ENCODE results near the gene RNF32.
A peak's percentile ranks its signal among the peaks of the same experiment; 100 is the strongest.
"Not testable (repeated sequence)": the region's sequence is repeated elsewhere in the genome, so short reads cannot be mapped to it uniquely, and the experiment has no call there.

Gene RNF32

DNA sequence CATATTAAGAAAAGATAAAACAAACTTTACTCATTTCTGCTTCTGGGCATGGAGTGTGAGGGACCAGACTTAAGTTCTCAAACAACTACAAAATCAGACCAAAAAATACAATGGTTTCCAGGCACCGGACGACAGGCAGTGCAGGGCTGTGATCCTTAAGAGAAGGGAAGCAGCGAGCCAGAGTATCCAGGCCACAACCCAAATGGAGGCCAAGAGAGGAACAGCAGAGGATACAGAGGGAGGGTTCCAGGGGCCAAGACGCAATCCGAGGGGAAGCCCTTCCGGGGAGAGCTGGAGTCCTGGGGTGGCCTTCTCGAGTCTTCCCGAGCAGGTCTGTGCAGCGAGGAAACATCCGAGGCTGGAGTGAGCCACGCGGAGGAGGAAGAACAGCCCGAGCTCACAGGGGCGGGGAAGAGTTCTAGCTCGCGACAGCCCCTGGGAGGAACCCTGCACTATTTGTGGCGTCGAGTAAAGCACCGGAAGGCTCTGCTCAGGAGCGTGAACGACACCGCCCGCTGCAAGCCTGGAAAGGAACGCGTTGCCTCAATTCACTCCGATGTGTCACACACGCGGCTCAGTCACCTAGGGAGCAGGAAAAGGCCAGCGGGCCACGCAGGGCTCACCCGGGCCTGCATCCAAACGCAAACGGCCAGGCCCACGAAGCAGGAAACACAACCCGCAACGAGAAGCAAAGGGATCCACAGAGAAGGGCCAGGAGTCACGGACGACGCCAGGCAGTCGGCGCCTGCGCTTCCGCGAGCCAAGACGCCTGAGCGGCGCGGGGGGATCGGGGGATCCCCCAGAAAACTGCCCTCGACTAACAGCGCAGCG, 933 bp upstream of the RNF32 start:
- no peak for DNase-seq (ENCODE audit: insufficient read length, low spot score)

DNA sequence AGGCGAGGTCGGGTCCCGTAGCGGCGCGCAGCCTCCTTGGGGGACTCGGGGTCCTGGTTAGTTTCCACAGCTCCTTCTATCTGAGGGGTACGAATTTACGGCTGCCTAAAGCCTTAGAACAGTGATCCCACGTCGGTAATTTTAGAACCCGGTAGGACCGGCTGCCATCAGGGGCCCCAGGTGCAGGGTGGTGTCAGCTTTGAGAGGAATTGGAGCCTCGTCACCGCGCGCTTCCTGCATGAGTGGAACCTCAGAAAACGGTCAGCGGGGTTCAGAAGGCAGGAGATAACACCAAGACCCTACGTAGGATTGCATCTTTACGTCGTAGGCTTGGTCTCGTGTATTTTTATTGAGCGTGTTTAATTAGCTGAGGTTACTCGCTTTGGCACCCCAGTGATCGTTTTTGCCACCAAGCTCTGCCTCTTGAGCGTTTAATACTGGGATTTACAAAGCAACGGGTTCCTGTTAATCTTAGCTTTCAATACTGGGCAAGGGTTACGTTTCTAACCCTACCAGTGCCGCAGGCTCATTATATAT, 443 bp downstream of the RNF32 start:
- DNase-seq (ENCODE audit: insufficient read length, low spot score) (peak; percentile 22), FAIRE-seq (no peak)

More for the DNA sequence above, 933 bp upstream of the RNF32 start:
- peak; percentile 21 for FAIRE-seq

DNA sequence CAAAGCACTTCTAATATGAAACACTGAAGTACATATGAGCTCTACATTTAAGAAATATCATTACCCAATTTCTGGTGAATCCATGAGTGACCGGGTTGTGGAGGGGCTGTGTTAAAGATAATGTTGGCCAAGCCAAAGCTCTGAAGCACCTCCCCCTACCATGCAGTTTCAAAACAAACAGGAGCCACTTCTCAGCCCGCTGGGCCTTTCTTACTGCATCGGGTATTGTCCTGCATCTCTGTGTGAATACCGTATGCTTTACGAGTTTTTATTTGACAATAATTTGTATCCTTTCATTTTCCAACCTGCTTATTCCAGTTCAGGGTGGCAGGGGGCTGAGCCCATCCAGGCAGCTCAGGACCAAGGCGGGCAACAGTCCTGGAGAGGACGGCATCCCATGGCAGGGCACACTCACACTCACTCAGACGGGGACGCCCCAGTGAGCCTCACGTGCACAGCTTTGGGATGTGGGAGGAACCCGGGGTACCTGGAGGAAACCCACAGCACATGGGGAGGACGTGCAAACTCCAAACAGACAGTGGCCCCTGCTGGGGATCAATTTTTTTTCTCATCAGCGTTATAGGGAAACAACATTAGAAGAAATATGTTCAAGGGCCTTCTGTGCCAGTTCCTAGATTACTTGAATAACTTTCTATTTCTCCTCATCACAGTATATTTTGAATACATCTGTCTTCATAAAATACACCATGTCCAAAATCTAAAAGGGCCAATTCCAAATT, 1.9 kb downstream of the RNF32 start:
- DNase-seq (ENCODE audit: insufficient read length, low spot score) = no peak
- no peak for FAIRE-seq

GRCh38 chr7:156647330-156647729, 6.8 kb downstream of the RNF32 start:
- not testable (repeated sequence) for DNase-seq (ENCODE audit: insufficient read length, low spot score); FAIRE-seq

DNA sequence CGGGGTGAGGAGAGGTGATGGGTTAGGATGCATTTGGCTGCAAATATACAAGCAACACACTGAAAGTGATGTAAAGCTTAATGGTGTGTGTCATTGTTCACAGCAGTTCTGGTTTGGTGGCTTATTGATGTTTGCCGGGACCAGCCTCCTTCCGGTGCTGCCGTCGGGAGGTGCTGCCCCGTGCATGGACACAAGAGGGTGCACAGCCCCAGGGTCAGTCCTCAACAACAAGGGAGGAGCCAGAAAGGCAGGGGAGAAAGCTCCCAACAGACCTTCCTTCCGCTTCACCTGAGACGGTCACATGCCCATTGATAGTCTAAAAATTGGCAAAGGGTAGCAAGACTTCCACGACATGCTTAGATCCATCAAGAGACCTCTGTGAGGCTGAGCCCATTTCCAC, 9.5 kb downstream of the RNF32 start:
- DNase-seq (ENCODE audit: insufficient read length, low spot score) = no peak
- FAIRE-seq = no peak

- FAIRE-seq = no peak
- DNase-seq (ENCODE audit: insufficient read length, low spot score) = no peak
These were observed 10.9 kb downstream of the RNF32 start for GRCh38 chr7:156651474-156651873.

DNA sequence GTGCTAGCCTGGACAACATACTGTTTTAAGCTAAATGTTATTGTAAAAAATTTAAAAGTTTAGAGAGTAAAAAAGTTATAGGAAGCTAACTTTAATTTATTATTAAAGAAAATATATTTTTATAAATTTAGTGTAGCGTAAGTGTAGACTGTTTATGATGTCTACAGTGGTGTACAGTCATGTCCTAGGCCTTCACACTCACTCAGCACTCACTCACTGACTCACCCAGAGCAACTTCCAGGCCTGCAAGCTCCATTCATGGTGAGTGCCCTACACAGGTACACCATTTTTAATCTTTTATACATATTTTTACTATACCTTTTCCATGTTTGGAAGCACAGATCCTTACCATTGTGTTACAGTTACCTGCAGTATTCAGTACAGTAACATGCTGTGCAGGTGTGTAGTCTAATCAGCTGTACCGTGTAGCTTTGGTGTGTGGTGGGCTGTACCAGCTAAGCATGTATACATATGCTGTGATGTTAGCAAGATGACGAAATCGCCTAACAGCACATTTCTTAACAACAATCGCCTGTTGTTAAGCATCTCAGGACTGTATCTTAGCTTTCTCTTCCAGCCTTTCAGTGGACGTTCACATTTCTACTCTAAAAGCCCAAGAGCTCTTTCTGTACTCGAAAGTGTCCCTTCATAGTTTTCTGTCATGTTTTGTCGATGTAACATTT, 12.5 kb downstream of the RNF32 start:
- no peak for FAIRE-seq
- DNase-seq (ENCODE audit: insufficient read length, low spot score) = no peak

GRCh38 chr7:156654511-156655234, 14.1 kb downstream of the RNF32 start:
- DNase-seq (ENCODE audit: insufficient read length, low spot score) = no peak
- FAIRE-seq = no peak

DNA sequence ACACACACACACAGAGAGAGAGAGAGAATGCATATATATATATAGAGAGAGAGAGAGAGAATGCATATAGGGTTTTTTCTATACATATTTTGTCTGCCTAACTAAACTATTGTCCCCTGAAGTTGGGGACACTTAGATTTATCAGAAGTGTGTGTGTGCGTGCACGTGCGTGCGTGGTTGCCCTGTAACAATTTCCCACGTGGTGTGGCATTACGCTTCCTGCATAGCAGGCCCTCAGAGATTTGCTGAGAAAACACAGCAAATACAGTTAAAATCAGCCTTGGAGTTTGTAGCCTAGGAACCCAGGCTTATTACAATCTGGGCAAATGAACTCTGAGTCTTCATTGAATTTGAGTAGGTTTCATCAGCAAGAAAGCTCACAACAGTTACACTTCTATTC, 14.7 kb downstream of the RNF32 start:
- DNase-seq (ENCODE audit: insufficient read length, low spot score) = no peak
- FAIRE-seq = no peak

GRCh38 chr7:156655983-156656382, 15.4 kb downstream of the RNF32 start:
- no peak for FAIRE-seq

DNA sequence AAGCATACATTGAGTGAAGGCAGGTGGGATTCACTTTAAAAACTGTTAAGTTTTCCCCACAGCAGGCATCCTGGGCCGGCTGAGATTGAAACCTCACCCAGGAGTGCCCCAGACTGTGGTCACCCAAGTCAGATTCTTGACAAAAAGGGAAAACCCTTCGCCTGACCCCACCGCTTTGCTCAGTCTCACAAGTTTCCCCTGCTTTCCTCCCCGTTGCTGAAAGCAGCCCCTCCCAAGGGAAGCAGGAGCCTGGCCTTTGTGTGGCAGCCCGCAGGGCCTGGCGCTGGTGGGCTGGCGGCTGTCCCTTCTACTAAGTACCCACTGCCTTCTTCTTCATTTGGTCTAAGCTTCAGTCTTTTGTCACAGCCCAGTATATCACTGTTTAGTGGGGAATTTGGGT, 16.0 kb downstream of the RNF32 start:
- FAIRE-seq (no peak), DNase-seq (ENCODE audit: insufficient read length, low spot score) (no peak)

More at GRCh38 chr7:156655983-156656382, 15.4 kb downstream of the RNF32 start:
- no peak for DNase-seq (ENCODE audit: insufficient read length, low spot score)

GRCh38 chr7:156657681-156658080, 17.1 kb downstream of the RNF32 start:
- FAIRE-seq (no peak), DNase-seq (ENCODE audit: insufficient read length, low spot score) (no peak)

DNA sequence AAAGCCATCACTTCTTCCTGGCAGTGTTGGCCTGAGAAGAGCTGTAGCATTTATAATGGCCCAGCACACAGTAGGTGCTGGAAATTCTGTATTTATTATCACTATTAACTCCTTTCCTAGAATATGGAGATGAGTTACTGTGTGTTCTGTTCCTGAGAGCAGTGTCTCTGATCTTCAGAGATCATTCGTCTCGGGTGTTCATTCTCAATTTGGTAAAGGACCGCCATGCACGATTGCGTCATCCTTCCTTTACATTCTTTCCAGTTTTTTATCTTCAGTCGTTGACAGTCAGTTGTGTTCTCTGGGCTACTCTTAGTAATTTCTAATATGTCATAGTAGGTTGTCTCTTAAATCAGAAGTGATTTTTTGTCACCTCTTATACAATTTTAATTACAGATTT, 18.6 kb downstream of the RNF32 start:
- FAIRE-seq (no peak), DNase-seq (ENCODE audit: insufficient read length, low spot score) (no peak)

DNA sequence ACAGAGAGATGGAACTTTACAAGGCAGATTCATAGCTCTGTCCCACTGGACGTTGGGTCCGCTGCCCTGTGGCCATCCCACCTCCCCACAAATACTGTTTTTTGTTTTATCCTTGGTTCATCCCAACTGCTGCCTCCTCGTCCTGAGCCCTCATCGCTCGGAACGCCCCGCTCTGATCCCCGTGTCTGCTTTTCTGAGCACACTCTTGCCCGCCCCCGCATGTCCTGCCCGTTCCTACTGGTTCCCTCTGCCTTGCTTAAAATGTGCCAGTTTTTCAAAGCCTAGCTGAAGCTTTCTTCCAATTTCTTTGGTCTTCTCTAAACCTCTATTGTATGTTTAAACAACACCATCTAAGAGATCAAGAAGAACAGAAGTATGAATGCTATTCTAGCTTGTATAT, 19.4 kb downstream of the RNF32 start:
- DNase-seq (ENCODE audit: insufficient read length, low spot score) (no peak), FAIRE-seq (no peak)

GRCh38 chr7:156661637-156662036, 21.1 kb downstream of the RNF32 start:
- FAIRE-seq = no peak
- no peak for DNase-seq (ENCODE audit: insufficient read length, low spot score)

- FAIRE-seq = no peak
- DNase-seq (ENCODE audit: insufficient read length, low spot score) = no peak
These were observed 21.7 kb downstream of the RNF32 start for GRCh38 chr7:156662277-156662676.

GRCh38 chr7:156665101-156665500, 24.5 kb downstream of the RNF32 start:
- FAIRE-seq (no peak), DNase-seq (ENCODE audit: insufficient read length, low spot score) (no peak)

DNA sequence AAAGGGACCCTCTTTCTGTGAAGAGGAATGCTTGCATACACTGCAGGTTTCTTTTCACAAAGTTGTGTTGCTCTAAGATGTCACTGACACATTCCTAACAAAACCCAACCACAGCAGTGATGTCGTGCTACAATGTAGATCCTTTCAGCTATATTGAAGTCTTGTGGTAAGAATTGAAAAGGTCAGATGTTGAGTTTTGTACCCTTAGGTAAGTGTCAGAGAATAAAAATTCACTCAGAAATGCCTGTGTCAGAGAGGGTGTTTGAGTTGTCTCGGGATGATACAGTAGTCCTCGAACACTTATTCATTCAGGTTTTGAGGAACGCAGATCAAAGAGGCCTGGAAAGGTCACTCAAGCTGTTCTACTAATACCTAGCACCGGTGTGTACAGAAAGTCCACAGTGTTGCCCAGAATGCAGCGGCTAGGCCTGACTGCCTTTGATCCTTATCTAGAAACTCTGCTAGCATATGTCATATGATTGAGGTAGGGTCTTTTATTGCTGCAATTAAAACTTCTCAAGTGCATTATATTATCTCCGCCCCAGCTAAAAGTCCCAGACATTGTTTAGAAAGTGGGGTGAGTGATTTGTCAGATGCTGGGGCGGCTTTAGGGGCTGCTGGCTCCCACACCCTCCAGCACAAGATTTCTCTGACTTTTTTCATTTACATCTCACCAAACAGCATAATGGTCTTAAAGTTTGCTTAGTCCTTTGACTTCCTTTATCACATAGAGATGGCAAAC, 26.0 kb downstream of the RNF32 start:
- DNase-seq (ENCODE audit: insufficient read length, low spot score) (no peak), FAIRE-seq (no peak)

GRCh38 chr7:156667110-156667426, 26.5 kb downstream of the RNF32 start:
- no peak for FAIRE-seq
- no peak for DNase-seq (ENCODE audit: insufficient read length, low spot score)

- DNase-seq (ENCODE audit: insufficient read length, low spot score) (no peak), FAIRE-seq (no peak)
These were observed 27.7 kb downstream of the RNF32 start for GRCh38 chr7:156668130-156668741.
